Measurements from ENCODE around the gene TEKT3. TPM values are rescaled to one million over a fixed set of nuclear protein-coding genes. Genes with fewer than 3 reads are reported as not detected.

Gene TEKT3
- total RNA-seq, 1 donor from 2014 or later, result not detected

GRCh38 chr17:15273141-15273793 lies 68.1 kb downstream of the TEKT3 start:
- FAIRE-seq, result no peak
- TF ChIP-seq, protein P1, sequence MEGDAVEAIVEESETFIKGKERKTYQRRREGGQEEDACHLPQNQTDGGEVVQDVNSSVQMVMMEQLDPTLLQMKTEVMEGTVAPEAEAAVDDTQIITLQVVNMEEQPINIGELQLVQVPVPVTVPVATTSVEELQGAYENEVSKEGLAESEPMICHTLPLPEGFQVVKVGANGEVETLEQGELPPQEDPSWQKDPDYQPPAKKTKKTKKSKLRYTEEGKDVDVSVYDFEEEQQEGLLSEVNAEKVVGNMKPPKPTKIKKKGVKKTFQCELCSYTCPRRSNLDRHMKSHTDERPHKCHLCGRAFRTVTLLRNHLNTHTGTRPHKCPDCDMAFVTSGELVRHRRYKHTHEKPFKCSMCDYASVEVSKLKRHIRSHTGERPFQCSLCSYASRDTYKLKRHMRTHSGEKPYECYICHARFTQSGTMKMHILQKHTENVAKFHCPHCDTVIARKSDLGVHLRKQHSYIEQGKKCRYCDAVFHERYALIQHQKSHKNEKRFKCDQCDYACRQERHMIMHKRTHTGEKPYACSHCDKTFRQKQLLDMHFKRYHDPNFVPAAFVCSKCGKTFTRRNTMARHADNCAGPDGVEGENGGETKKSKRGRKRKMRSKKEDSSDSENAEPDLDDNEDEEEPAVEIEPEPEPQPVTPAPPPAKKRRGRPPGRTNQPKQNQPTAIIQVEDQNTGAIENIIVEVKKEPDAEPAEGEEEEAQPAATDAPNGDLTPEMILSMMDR (IDR thresholded peaks at IDR 0.05; ENCODE audit: insufficient read depth, low read length, severe bottlenecking), result no peak
- peaks cover 2% of the 10 kb centered on the region for H3K27me3 ChIP-seq (ENCODE audit: control insufficient read depth, insufficient read depth, low read length)
- DNase-seq (ENCODE audit: low read depth), result no peak
- no peaks in the 10 kb centered on the region for H3K36me3 ChIP-seq (ENCODE audit: control insufficient read depth, insufficient read depth, low read length)
- H3K4me3 ChIP-seq (ENCODE audit: low read depth, low read length), result no peak overlapping the region

- H3K4me3 ChIP-seq (ENCODE audit: low read depth, low read length), result no peak overlapping the region
- no peaks in the 10 kb centered on the region for H3K36me3 ChIP-seq (ENCODE audit: control insufficient read depth, insufficient read depth, low read length)
- H3K27me3 ChIP-seq (ENCODE audit: control insufficient read depth, insufficient read depth, low read length), result peaks cover 2% of the 10 kb centered on the region
- TF ChIP-seq, protein P1 (IDR thresholded peaks at IDR 0.05; ENCODE audit: insufficient read depth, low read length, severe bottlenecking), result no peak
- FAIRE-seq, result no peak
- no peak for DNase-seq (ENCODE audit: low read depth)
Measured at GRCh38 chr17:15271741-15272140, 69.7 kb downstream of the TEKT3 start.

- Histone ChIP-seq H3K4me3 (ENCODE audit: low read depth, low read length) (no peak overlapping the region), H3K27me3 (ENCODE audit: control insufficient read depth, insufficient read depth, low read length) (peaks cover 2% of the 10 kb centered on the region), H3K36me3 (ENCODE audit: control insufficient read depth, insufficient read depth, low read length) (no peaks in the 10 kb centered on the region)
- DNase-seq (ENCODE audit: low read depth) (no peak), FAIRE-seq (no peak)
- TF ChIP-seq, protein P1 (IDR thresholded peaks at IDR 0.05; ENCODE audit: insufficient read depth, low read length, severe bottlenecking), result no peak
Measured at GRCh38 chr17:15270628-15271381, 70.6 kb downstream of the TEKT3 start.

GRCh38 chr17:15269780-15270089 lies 71.7 kb downstream of the TEKT3 start:
- Histone ChIP-seq H3K27me3 (ENCODE audit: control insufficient read depth, insufficient read depth, low read length) (peaks cover 5% of the 10 kb centered on the region), H3K36me3 (ENCODE audit: control insufficient read depth, insufficient read depth, low read length) (no peaks in the 10 kb centered on the region), H3K4me3 (ENCODE audit: low read depth, low read length) (no peak overlapping the region)
- TF ChIP-seq, protein P1 (IDR thresholded peaks at IDR 0.05; ENCODE audit: insufficient read depth, low read length, severe bottlenecking), result no peak
- FAIRE-seq (no peak), DNase-seq (ENCODE audit: low read depth) (no peak)

DNA sequence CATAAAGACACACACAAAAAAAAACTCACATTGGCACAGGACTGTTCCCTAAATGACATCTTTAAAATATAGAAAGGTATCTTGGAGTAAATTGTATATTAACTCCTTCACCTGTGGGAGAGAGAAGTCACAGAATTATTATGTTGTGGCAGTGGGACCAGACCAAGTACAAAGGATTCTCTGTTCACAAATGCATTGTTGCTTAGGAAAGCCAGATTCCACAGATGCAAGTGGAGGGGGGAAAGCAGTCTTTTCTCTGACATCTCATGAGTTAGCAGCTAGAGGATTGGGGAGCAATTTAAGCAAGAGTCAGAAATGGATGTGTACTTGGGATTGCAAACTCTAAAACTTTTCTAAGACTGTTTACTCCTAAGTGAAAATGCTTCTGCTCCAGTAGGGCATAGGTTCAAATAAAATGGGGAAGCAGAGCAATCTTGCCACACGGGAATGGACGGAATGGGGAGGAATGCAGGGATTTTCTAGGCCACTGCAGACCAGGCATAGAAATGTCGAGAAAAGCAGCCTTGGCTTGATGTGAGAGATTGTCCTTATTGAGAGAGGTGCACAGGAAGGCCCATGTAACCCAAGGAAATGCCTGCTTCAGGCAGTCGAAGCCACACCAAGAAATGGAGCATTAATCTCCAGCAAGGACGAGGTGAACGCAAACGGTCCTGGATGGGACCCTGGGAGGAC lies 72.2 kb downstream of the TEKT3 start:
- FAIRE-seq (no peak), DNase-seq (ENCODE audit: low read depth) (no peak)
- Histone ChIP-seq H3K4me3 (ENCODE audit: low read depth, low read length) (no peak overlapping the region), H3K36me3 (ENCODE audit: control insufficient read depth, insufficient read depth, low read length) (no peaks in the 10 kb centered on the region), H3K27me3 (ENCODE audit: control insufficient read depth, insufficient read depth, low read length) (peaks cover 7% of the 10 kb centered on the region)
- TF ChIP-seq, protein P1 (IDR thresholded peaks at IDR 0.05; ENCODE audit: insufficient read depth, low read length, severe bottlenecking), result no peak

Measured in bronchial epithelial cell (primary cell).